ENCODE results near the gene TBXT. TPM values are rescaled to one million over a fixed set of nuclear protein-coding genes. Genes with fewer than 3 reads are reported as not detected.

TBXT gene
- total and polyA plus RNA-seq, 2 of the 13 experiments (the other 11 are each of a cell fraction or from before 2014, with no cell fraction given), result not detected

DNA sequence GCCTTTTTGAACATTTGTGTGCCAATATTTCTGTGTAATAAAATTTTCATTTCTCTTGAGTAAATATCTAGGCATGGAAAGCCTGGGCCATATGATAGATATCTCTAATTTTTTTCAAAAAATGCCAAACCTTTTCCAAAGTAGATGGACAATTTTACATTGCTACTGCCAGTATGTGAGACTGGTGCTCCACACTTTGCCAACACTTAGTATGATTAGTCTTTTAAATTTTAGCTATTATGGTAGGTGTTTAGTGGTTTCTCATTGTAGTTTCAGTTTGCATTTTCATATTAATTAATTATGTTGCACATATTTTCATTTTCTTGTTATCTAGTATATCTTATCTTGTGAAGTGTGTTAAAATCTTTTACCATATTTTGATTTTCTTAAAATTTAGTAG lies 52.0 kb downstream of the TBXT start:
- Histone ChIP-seq H3K27me3 (ENCODE audit: control insufficient read depth in 1 of 2, insufficient read depth in 2 of 2, low read length in 2 of 2) (peaks cover 3 to 23% of the 10 kb centered on the region in 2 experiments; a peak in 3 of 5 replicates), H3K4me1 (ENCODE audit: insufficient read depth, low read length) (no peaks in the 10 kb centered on the region), H3K79me2 (ENCODE audit: insufficient read depth, low read length) (no peaks in the 10 kb centered on the region), H3K27ac (ENCODE audit: extremely low read length, insufficient read depth, low read length) (no peak overlapping the region), H3K9ac (ENCODE audit: insufficient read depth, low read depth, low read length) (no peak overlapping the region), H3K9me3 (ENCODE audit: low read length) (no peaks in the 10 kb centered on the region), H4K20me1 (ENCODE audit: insufficient read depth, low read length) (no peaks in the 10 kb centered on the region), H3K4me2 (ENCODE audit: low read depth, low read length) (no peak overlapping the region), H2AFZ (ENCODE audit: low read length) (no peak overlapping the region), H3K4me3 (replicated peaks in 1 of 3; ENCODE audit: insufficient read depth in 1 of 3, low read depth in 2 of 3, low read length in 3 of 3) (no peak overlapping the region), H3K36me3 (replicated peaks in 1 of 2; ENCODE audit: control insufficient read depth in 1 of 2, insufficient read depth in 2 of 2, low read length in 2 of 2) (no peaks in the 10 kb centered on the region)
- POLR2A ChIA-PET, result no interaction called here
- ATAC-seq, result no peak
- DNase-seq (ENCODE audit: low spot score), result no peak
- intact Hi-C loops (cut with micrococcal nuclease; ENCODE audit: unreplicated experiment), result no loop called here
- FAIRE-seq, result no peak
- in situ Hi-C loops (cut with HindIII; ENCODE audit: extremely low pct_ligation_motif_present, low pct_unique_long_range_greater_than_20kb), result no loop called here
- no TSS peak for BruUV-seq (replicated peaks)
- CTCF ChIA-PET (ENCODE audit: low intra/inter-chr PET ratio, low total read pairs), result no interaction called here
- no peak for TF ChIP-seq KDM4B (CRISPR knock-in tag; IDR thresholded peaks at IDR 0.05)
- no peak for TF ChIP-seq MTF1 (CRISPR knock-in tag; IDR thresholded peaks at IDR 0.05)
- TF ChIP-seq, protein P1, sequence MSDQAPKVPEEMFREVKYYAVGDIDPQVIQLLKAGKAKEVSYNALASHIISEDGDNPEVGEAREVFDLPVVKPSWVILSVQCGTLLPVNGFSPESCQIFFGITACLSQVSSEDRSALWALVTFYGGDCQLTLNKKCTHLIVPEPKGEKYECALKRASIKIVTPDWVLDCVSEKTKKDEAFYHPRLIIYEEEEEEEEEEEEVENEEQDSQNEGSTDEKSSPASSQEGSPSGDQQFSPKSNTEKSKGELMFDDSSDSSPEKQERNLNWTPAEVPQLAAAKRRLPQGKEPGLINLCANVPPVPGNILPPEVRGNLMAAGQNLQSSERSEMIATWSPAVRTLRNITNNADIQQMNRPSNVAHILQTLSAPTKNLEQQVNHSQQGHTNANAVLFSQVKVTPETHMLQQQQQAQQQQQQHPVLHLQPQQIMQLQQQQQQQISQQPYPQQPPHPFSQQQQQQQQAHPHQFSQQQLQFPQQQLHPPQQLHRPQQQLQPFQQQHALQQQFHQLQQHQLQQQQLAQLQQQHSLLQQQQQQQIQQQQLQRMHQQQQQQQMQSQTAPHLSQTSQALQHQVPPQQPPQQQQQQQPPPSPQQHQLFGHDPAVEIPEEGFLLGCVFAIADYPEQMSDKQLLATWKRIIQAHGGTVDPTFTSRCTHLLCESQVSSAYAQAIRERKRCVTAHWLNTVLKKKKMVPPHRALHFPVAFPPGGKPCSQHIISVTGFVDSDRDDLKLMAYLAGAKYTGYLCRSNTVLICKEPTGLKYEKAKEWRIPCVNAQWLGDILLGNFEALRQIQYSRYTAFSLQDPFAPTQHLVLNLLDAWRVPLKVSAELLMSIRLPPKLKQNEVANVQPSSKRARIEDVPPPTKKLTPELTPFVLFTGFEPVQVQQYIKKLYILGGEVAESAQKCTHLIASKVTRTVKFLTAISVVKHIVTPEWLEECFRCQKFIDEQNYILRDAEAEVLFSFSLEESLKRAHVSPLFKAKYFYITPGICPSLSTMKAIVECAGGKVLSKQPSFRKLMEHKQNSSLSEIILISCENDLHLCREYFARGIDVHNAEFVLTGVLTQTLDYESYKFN (CRISPR knock-in tag; conservative IDR thresholded peaks at IDR 0.05), result no peak
- TF ChIP-seq, protein P2, sequence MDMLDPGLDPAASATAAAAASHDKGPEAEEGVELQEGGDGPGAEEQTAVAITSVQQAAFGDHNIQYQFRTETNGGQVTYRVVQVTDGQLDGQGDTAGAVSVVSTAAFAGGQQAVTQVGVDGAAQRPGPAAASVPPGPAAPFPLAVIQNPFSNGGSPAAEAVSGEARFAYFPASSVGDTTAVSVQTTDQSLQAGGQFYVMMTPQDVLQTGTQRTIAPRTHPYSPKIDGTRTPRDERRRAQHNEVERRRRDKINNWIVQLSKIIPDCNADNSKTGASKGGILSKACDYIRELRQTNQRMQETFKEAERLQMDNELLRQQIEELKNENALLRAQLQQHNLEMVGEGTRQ (IDR thresholded peaks at IDR 0.05; ENCODE audit: low read depth, low read length), result no peak
- TF ChIP-seq, protein P2 (CRISPR knock-in tag; IDR thresholded peaks at IDR 0.05; ENCODE audit: borderline replicate concordance), result no peak
- TF ChIP-seq, protein P3, sequence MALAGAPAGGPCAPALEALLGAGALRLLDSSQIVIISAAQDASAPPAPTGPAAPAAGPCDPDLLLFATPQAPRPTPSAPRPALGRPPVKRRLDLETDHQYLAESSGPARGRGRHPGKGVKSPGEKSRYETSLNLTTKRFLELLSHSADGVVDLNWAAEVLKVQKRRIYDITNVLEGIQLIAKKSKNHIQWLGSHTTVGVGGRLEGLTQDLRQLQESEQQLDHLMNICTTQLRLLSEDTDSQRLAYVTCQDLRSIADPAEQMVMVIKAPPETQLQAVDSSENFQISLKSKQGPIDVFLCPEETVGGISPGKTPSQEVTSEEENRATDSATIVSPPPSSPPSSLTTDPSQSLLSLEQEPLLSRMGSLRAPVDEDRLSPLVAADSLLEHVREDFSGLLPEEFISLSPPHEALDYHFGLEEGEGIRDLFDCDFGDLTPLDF (CRISPR knock-in tag; IDR thresholded peaks at IDR 0.05), result no peak
- TF ChIP-seq, protein P4, sequence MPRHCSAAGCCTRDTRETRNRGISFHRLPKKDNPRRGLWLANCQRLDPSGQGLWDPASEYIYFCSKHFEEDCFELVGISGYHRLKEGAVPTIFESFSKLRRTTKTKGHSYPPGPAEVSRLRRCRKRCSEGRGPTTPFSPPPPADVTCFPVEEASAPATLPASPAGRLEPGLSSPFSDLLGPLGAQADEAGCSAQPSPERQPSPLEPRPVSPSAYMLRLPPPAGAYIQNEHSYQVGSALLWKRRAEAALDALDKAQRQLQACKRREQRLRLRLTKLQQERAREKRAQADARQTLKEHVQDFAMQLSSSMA (CRISPR knock-in tag; IDR thresholded peaks at IDR 0.05), result no peak
- no peak for TF ChIP-seq MBNL3 (CRISPR knock-in tag; conservative IDR thresholded peaks at IDR 0.05)
- TF ChIP-seq, protein P5, sequence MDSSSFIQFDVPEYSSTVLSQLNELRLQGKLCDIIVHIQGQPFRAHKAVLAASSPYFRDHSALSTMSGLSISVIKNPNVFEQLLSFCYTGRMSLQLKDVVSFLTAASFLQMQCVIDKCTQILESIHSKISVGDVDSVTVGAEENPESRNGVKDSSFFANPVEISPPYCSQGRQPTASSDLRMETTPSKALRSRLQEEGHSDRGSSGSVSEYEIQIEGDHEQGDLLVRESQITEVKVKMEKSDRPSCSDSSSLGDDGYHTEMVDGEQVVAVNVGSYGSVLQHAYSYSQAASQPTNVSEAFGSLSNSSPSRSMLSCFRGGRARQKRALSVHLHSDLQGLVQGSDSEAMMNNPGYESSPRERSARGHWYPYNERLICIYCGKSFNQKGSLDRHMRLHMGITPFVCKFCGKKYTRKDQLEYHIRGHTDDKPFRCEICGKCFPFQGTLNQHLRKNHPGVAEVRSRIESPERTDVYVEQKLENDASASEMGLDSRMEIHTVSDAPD (CRISPR knock-in tag; IDR thresholded peaks at IDR 0.05), result no peak
- no peak for TF ChIP-seq ZNF777 (CRISPR knock-in tag; IDR thresholded peaks at IDR 0.05)
- TF ChIP-seq, protein P6, sequence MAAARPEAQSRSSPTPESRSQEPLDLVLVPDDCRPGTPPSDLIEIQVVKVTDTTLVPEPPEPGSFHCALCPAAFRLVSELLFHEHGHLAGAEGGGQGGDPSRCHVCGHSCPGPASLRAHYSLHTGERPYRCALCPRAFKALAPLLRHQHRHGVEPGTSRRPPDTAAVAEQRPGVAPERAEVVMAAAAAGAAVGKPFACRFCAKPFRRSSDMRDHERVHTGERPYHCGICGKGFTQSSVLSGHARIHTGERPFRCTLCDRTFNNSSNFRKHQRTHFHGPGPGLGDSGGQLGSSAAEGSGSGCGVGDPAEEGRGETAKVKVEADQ (CRISPR knock-in tag; IDR thresholded peaks at IDR 0.05; ENCODE audit: borderline replicate concordance), result no peak
- no peak for TF ChIP-seq ETV5 (CRISPR knock-in tag; IDR thresholded peaks at IDR 0.05; ENCODE audit: borderline replicate concordance)
- no peak for TF ChIP-seq AGO2 (optimal IDR thresholded peaks at IDR 0.05; ENCODE audit: low read depth, low read length)
- no peak for TF ChIP-seq KLF9 (CRISPR knock-in tag; IDR thresholded peaks at IDR 0.05; ENCODE audit: low read depth)
